Measurements from ENCODE around the gene PSKH1. TPM values are rescaled to one million over a fixed set of nuclear protein-coding genes. Genes with fewer than 3 reads are reported as not detected.

Gene PSKH1
- total and polyA plus RNA-seq, 9 of the 15 experiments (the other 6 are each of a cell fraction or from before 2014, with no cell fraction given): 0.96 to 20.9 (median 9.4) TPM

DNA sequence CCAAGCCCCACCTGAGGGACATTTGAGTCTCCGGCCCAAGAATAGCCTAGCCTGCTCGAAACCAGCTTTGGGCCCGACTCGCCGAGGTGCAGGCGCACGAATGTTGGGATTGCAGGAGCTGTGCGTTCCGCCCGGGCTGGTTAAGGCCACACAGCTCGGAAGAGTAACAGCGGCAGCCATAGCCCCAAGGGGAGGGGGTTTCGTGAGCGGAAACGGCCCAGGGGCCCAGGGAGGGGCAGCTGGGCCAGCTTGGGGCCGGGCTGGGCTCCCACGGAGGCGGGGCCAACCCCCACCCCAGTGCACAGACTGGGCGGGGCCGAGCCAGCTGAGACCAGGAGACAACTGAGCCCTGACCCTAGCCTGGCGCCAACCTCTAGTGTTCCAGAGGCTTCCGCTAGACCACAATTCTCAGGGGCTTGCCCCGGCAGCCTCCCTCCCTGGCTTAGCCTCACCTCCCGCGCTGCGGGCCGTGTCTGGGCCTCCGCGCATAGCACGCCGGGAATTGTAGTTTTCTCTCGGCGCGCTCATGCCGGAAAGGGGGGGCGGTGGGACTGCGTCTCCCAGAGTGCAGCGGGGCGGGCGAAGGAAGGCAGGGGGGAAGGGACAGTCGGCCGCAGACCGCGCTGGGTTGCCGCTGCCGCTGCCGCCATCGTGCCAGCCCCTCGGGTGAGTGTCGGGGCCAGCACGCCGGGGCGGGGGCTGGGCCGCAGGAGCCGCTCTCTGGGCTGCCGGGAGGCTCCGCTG is 46.6 kb upstream of the PSKH1 start, which contains the start of gene NUTF2 (continued):
- TF ChIP-seq CREB1 (IDR thresholded peaks at IDR 0.05) (peak; percentile 76), CREB1 (CRISPR knock-in tag; IDR thresholded peaks at IDR 0.05) (peak; percentile 83), TBP (optimal IDR thresholded peaks at IDR 0.05; ENCODE audit: low read depth, low read length) (peak; percentile 76), MYNN (IDR thresholded peaks at IDR 0.05) (0 out of 2 replicates have a peak, but pooled peaks have one; percentile 13), MYNN (CRISPR knock-in tag; IDR thresholded peaks at IDR 0.05) (no peak), ARID2 (IDR thresholded peaks at IDR 0.05) (no peak), ZNF766 (CRISPR knock-in tag; conservative IDR thresholded peaks at IDR 0.05) (peak; percentile 95), HEY1 (CRISPR knock-in tag; IDR thresholded peaks at IDR 0.05; ENCODE audit: borderline replicate concordance) (no peak), GATAD2A (IDR thresholded peaks at IDR 0.05) (no peak), GABPA (tag; conservative IDR thresholded peaks at IDR 0.05; ENCODE audit: low read depth) (peak; percentile 90)
- TF ChIP-seq, protein P1, sequence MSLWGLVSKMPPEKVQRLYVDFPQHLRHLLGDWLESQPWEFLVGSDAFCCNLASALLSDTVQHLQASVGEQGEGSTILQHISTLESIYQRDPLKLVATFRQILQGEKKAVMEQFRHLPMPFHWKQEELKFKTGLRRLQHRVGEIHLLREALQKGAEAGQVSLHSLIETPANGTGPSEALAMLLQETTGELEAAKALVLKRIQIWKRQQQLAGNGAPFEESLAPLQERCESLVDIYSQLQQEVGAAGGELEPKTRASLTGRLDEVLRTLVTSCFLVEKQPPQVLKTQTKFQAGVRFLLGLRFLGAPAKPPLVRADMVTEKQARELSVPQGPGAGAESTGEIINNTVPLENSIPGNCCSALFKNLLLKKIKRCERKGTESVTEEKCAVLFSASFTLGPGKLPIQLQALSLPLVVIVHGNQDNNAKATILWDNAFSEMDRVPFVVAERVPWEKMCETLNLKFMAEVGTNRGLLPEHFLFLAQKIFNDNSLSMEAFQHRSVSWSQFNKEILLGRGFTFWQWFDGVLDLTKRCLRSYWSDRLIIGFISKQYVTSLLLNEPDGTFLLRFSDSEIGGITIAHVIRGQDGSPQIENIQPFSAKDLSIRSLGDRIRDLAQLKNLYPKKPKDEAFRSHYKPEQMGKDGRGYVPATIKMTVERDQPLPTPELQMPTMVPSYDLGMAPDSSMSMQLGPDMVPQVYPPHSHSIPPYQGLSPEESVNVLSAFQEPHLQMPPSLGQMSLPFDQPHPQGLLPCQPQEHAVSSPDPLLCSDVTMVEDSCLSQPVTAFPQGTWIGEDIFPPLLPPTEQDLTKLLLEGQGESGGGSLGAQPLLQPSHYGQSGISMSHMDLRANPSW (CRISPR knock-in tag; IDR thresholded peaks at IDR 0.05): no peak
- TF ChIP-seq, protein P2, sequence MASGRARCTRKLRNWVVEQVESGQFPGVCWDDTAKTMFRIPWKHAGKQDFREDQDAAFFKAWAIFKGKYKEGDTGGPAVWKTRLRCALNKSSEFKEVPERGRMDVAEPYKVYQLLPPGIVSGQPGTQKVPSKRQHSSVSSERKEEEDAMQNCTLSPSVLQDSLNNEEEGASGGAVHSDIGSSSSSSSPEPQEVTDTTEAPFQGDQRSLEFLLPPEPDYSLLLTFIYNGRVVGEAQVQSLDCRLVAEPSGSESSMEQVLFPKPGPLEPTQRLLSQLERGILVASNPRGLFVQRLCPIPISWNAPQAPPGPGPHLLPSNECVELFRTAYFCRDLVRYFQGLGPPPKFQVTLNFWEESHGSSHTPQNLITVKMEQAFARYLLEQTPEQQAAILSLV (tag; IDR thresholded peaks at IDR 0.05): no peak
- TF ChIP-seq, protein P3, sequence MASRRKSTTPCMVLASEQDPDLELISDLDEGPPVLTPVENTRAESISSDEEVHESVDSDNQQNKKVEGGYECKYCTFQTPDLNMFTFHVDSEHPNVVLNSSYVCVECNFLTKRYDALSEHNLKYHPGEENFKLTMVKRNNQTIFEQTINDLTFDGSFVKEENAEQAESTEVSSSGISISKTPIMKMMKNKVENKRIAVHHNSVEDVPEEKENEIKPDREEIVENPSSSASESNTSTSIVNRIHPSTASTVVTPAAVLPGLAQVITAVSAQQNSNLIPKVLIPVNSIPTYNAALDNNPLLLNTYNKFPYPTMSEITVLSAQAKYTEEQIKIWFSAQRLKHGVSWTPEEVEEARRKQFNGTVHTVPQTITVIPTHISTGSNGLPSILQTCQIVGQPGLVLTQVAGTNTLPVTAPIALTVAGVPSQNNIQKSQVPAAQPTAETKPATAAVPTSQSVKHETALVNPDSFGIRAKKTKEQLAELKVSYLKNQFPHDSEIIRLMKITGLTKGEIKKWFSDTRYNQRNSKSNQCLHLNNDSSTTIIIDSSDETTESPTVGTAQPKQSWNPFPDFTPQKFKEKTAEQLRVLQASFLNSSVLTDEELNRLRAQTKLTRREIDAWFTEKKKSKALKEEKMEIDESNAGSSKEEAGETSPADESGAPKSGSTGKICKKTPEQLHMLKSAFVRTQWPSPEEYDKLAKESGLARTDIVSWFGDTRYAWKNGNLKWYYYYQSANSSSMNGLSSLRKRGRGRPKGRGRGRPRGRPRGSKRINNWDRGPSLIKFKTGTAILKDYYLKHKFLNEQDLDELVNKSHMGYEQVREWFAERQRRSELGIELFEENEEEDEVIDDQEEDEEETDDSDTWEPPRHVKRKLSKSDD (conservative IDR thresholded peaks at IDR 0.05; ENCODE audit: low read length): no peak
- TF ChIP-seq, protein P4, sequence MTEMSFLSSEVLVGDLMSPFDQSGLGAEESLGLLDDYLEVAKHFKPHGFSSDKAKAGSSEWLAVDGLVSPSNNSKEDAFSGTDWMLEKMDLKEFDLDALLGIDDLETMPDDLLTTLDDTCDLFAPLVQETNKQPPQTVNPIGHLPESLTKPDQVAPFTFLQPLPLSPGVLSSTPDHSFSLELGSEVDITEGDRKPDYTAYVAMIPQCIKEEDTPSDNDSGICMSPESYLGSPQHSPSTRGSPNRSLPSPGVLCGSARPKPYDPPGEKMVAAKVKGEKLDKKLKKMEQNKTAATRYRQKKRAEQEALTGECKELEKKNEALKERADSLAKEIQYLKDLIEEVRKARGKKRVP (CRISPR knock-in tag; IDR thresholded peaks at IDR 0.05): 0 out of 2 replicates have a peak, but pooled peaks have one; percentile 13
- TF ChIP-seq, protein P5, sequence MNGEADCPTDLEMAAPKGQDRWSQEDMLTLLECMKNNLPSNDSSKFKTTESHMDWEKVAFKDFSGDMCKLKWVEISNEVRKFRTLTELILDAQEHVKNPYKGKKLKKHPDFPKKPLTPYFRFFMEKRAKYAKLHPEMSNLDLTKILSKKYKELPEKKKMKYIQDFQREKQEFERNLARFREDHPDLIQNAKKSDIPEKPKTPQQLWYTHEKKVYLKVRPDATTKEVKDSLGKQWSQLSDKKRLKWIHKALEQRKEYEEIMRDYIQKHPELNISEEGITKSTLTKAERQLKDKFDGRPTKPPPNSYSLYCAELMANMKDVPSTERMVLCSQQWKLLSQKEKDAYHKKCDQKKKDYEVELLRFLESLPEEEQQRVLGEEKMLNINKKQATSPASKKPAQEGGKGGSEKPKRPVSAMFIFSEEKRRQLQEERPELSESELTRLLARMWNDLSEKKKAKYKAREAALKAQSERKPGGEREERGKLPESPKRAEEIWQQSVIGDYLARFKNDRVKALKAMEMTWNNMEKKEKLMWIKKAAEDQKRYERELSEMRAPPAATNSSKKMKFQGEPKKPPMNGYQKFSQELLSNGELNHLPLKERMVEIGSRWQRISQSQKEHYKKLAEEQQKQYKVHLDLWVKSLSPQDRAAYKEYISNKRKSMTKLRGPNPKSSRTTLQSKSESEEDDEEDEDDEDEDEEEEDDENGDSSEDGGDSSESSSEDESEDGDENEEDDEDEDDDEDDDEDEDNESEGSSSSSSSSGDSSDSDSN (IDR thresholded peaks at IDR 0.05; ENCODE audit: borderline replicate concordance in 1 of 2, low read depth in 2 of 2, low read length in 2 of 2): 0 out of 4 replicates have a peak, but pooled peaks of 1 of the 2 experiments have one; percentile 70
- TF ChIP-seq, protein P6, sequence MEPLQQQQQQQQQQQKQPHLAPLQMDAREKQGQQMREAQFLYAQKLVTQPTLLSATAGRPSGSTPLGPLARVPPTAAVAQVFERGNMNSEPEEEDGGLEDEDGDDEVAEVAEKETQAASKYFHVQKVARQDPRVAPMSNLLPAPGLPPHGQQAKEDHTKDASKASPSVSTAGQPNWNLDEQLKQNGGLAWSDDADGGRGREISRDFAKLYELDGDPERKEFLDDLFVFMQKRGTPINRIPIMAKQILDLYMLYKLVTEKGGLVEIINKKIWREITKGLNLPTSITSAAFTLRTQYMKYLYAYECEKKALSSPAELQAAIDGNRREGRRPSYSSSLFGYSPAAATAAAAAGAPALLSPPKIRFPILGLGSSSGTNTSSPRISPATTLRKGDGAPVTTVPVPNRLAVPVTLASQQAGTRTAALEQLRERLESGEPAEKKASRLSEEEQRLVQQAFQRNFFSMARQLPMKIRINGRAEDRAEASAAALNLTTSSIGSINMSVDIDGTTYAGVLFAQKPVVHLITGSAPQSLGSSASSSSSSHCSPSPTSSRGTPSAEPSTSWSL (CRISPR knock-in tag; IDR thresholded peaks at IDR 0.05; ENCODE audit: borderline replicate concordance): no peak
